IMR-90 (cell line): Measurements from ENCODE around the gene IL22RA1. TPM values are rescaled to one million over a fixed set of nuclear protein-coding genes. Genes with fewer than 3 reads are reported as not detected.

Experiments
- ATAC-seq: fragments of 200-7000 bp; cut with Tn5 transposase; 2 replicates; pipeline ENCODE4 v1.9.1; 2020; ENCODE audit warnings: low read depth, mild to moderate bottlenecking, moderate library complexity
- BruUV-seq: library from RNA; stranded (reverse); fragments of 400-500 nt; replicated peaks from 2 replicates; lab custom pipeline; 2021; lab: Mats Ljungman, UMichigan
- CTCF ChIA-PET: fragments of 300-600 bp; formaldehyde crosslinking; extraction: SDS; loops from one replicate; lab custom pipeline; 2021; ENCODE audit warnings: antibody characterized with exemption; lab: Yijun Ruan, JAX
- POLR2A ChIA-PET: fragments of 300-600 bp; sonication (Branson Sonifier 250); formaldehyde crosslinking; loops from one replicate; lab custom pipeline; 2022; ENCODE audit warnings: antibody characterized with exemption; ENCODE audit not compliant: unreplicated experiment; lab: Charles Lee
- DNase-seq: peaks from one replicate; pipeline ENCODE4 v3.0.0; 2013
- H2AFZ ChIP-seq: replicated peaks from 2 replicates; pipeline ENCODE3; 2013; ENCODE audit warnings: low read length, mild to moderate bottlenecking; ENCODE audit not compliant: poor library complexity
- H2AK5ac ChIP-seq: 2 replicates; pipeline ENCODE4 v1.6.1; 2013; ENCODE audit warnings: low read depth, low read length, inconsistent platforms
- H2AK9ac ChIP-seq: replicated peaks from 2 replicates; pipeline ENCODE3; 2013; ENCODE audit warnings: mild to moderate bottlenecking, low read depth, low read length, moderate library complexity; ENCODE audit not compliant: poor library complexity
- H2BK120ac ChIP-seq: 2 replicates; pipeline ENCODE4 v1.6.1; 2013; ENCODE audit warnings: low read depth, low read length, inconsistent platforms
- H2BK15ac ChIP-seq: 3 replicates; pipeline ENCODE4 v1.6.1; 2013; ENCODE audit warnings: low read depth, low read length, inconsistent platforms
- H2BK20ac ChIP-seq: 2 replicates; pipeline ENCODE4 v1.6.1; 2013; ENCODE audit warnings: low read depth, mild to moderate bottlenecking, inconsistent platforms, low read length, moderate library complexity
- H2BK5ac ChIP-seq: 2 replicates; pipeline ENCODE4 v1.6.1; 2013; ENCODE audit warnings: mild to moderate bottlenecking, low read depth, low read length, inconsistent platforms; ENCODE audit not compliant: poor library complexity, severe bottlenecking
- H3K14ac ChIP-seq: replicated peaks from 2 replicates; pipeline ENCODE4 v1.6.1; 2013; ENCODE audit warnings: low read depth, low read length, inconsistent platforms
- H3K18ac ChIP-seq: 2 replicates; pipeline ENCODE4 v1.6.1; 2013; ENCODE audit warnings: low read depth, low read length, control low read depth
- H3K23ac ChIP-seq: 2 replicates; pipeline ENCODE4 v1.6.1; 2013; ENCODE audit warnings: low read depth, low read length, inconsistent platforms
- H3K27ac ChIP-seq: 2 replicates; pipeline ENCODE4 v1.5.1; 2013; ENCODE audit warnings: mild to moderate bottlenecking, control low read depth, low read length; ENCODE audit not compliant: insufficient read depth
- H3K27me3 ChIP-seq: 2 replicates; pipeline ENCODE4 v1.6.1; 2013; ENCODE audit warnings: low read length; ENCODE audit not compliant: control insufficient read depth, insufficient read depth
- H3K36me3 ChIP-seq: 2 replicates; pipeline ENCODE4 v1.6.1; 2013; ENCODE audit warnings: low read length, mixed read lengths; ENCODE audit not compliant: control insufficient read depth, insufficient read depth
- H3K4ac ChIP-seq: 2 replicates; pipeline ENCODE4 v1.6.1; 2013; ENCODE audit warnings: low read depth, low read length, inconsistent platforms
- H3K4me1 ChIP-seq: 2 replicates; pipeline ENCODE4 v1.6.1; 2013; ENCODE audit warnings: low read length, mixed read lengths; ENCODE audit not compliant: control insufficient read depth, insufficient read depth
- H3K4me2 ChIP-seq: 2 replicates; pipeline ENCODE4 v1.6.1; 2013; ENCODE audit warnings: low read depth, mild to moderate bottlenecking, control low read depth, low read length, moderate library complexity
- H3K4me3 ChIP-seq: 2 replicates; pipeline ENCODE4 v1.5.1; 2013; ENCODE audit warnings: low read depth, mild to moderate bottlenecking, control low read depth, low read length, moderate library complexity; ENCODE audit not compliant: insufficient read depth
- H3K56ac ChIP-seq: 2 replicates; pipeline ENCODE4 v1.6.1; 2013; ENCODE audit warnings: low read length, inconsistent platforms; ENCODE audit not compliant: insufficient read depth; ENCODE audit errors: extremely low read depth
- H3K79me1 ChIP-seq, 2 experiments: 2 replicates each; pipeline ENCODE4 v1.6.1; 2013; ENCODE audit warnings: low read length in 2 of 2, inconsistent platforms in 1 of 2, low read depth in 1 of 2
- H3K9ac ChIP-seq: 2 replicates; pipeline ENCODE4 v1.6.1; 2013; ENCODE audit warnings: low read depth, low read length, control low read depth
- H3K9me1 ChIP-seq: 2 replicates; pipeline ENCODE4 v1.6.1; 2013; ENCODE audit warnings: low read length, inconsistent platforms; ENCODE audit not compliant: insufficient read depth
- H3K9me3 ChIP-seq: 2 replicates; pipeline ENCODE4 v1.6.1; 2013; ENCODE audit warnings: low read length; ENCODE audit not compliant: control insufficient read depth, insufficient read depth
- H4K20me1 ChIP-seq: 2 replicates; pipeline ENCODE4 v1.6.1; 2013; ENCODE audit warnings: low read length, inconsistent platforms; ENCODE audit not compliant: insufficient read depth
- H4K5ac ChIP-seq: 2 replicates; pipeline ENCODE4 v1.6.1; 2013; ENCODE audit warnings: mild to moderate bottlenecking, low read depth, low read length, control low read depth
- H4K8ac ChIP-seq, 2 experiments: 2 replicates each; pipeline ENCODE4 v1.6.1; 2013; ENCODE audit warnings: low read depth in 2 of 2, low read length in 2 of 2, control low read depth in 1 of 2, inconsistent platforms in 1 of 2
- H4K91ac ChIP-seq: 2 replicates; pipeline ENCODE4 v1.6.1; 2013; ENCODE audit warnings: low read depth, low read length, inconsistent platforms; ENCODE audit not compliant: insufficient read depth
- MAFK ChIP-seq: IDR thresholded peaks from 2 replicates; pipeline ENCODE4 v1.6.1; 2012; ENCODE audit warnings: low read depth, low read length, improper control_type of control experiment
- NFE2L2 ChIP-seq: fragments of 150-350 bp; IDR thresholded peaks from 2 replicates; pipeline ENCODE4 v1.6.1; 2016; ENCODE audit warnings: low read depth, mild to moderate bottlenecking, low read length
- RFX5 ChIP-seq: IDR thresholded peaks from 2 replicates; pipeline ENCODE4 v1.8.0; 2012; ENCODE audit warnings: low read depth, mild to moderate bottlenecking, low read length, moderate library complexity
- USF2 ChIP-seq: fragments of 150-350 bp; IDR thresholded peaks from 2 replicates; pipeline ENCODE4 v1.6.1; 2017; ENCODE audit warnings: mild to moderate bottlenecking, antibody characterized with exemption, low read length, low read depth
- WGBS, 2 experiments: methylation state at CpG; one replicate each; pipeline versions ENCODE4 v1.1.5 to v1.1.7; 2013; ENCODE audit warnings: missing lambda C conversion rate in 2 of 2; ENCODE audit not compliant: insufficient read length in 1 of 2; ENCODE audit errors: extremely low coverage in 2 of 2; 5-methylcytosine and 5-hydroxymethylcytosine counted together
- dilution Hi-C: fragments of 300-500 bp; cut with HindIII; formaldehyde crosslinking; loops from one replicate; pipeline ENCODE4 v1.14.3; 2018; ENCODE audit warnings: low sequenced_read_pairs; ENCODE audit not compliant: unreplicated experiment
- in situ Hi-C: fragments of 300-500 bp; cut with MboI; formaldehyde crosslinking; loops from 3 replicates; pipeline ENCODE4 v1.14.3; 2019; ENCODE audit warnings: low sequenced_read_pairs, inconsistent platforms, mixed read lengths
- intact Hi-C: fragments of 100-400 bp; cut with micrococcal nuclease; formaldehyde crosslinking; loops from 2 replicates; pipeline ENCODE4 v1.10.0; 2022
- polyA plus RNA-seq, 3 experiments: library from polyadenylated mRNA; depleted of rRNA; stranded (reverse); fragments of >200 nt; gene quantifications; 2 replicates each; pipeline ENCODE4 v1.2.3, GENCODE V29; 2012; ENCODE audit warnings: low replicate concordance in 1 of 3
- total RNA-seq: library from RNA; depleted of rRNA; stranded (reverse); fragments of >200 nt; gene quantifications from 2 replicates; pipeline ENCODE4 v1.2.3, GENCODE V29; 2012

IL22RA1 gene
- total and polyA plus RNA-seq, 2 of the 4 experiments (the other 2 are of a cell fraction) = not detected

- Histone ChIP-seq H3K56ac (no peak overlapping the region), H4K8ac (no peak overlapping the region), H4K91ac (no peak overlapping the region), H3K4me1 (no peaks in the 10 kb centered on the region), H2AK9ac (no peak overlapping the region), H3K27ac (no peak overlapping the region), H3K4me2 (no peak overlapping the region), H4K20me1 (no peaks in the 10 kb centered on the region), H2AK5ac (no peak overlapping the region), H3K27me3 (peaks cover 21% of the 10 kb centered on the region), H2BK15ac (no peak overlapping the region), H4K5ac (no peak overlapping the region), H3K9me3 (peaks cover 4% of the 10 kb centered on the region), H2BK5ac (no peak overlapping the region), H3K4ac (no peak overlapping the region), H3K4me3 (no peak overlapping the region), H3K14ac (no peak overlapping the region), H3K9me1 (no peaks in the 10 kb centered on the region), H3K23ac (no peak overlapping the region), H3K18ac (no peak overlapping the region), H3K79me1 (no peaks in the 10 kb centered on the region), H3K9ac (no peak overlapping the region), H2BK20ac (no peak overlapping the region), H2BK120ac (no peak overlapping the region), H2AFZ (no peak overlapping the region), H3K36me3 (no peaks in the 10 kb centered on the region)
- POLR2A ChIA-PET = no interaction called here
- CTCF ChIA-PET = no interaction called here
- DNase-seq (no peak), ATAC-seq (no peak)
- in situ Hi-C loops (no loop called here), intact Hi-C loops (no loop called here), dilution Hi-C loops (no loop called here)
- no TSS peak for BruUV-seq
- TF ChIP-seq USF2 (no peak), NFE2L2 (no peak), RFX5 (no peak), MAFK (no peak)
- no CpG with 5 or more reads among the region's 5 CpGs for WGBS, 2 experiments
Observed at GRCh38 chr1:24126672-24127023, 16.3 kb downstream of the IL22RA1 start.
